H1 (cell line): Measurements from ENCODE around the gene ZNF532. TPM values are rescaled to one million over a fixed set of nuclear protein-coding genes. Genes with fewer than 3 reads are reported as not detected.

Experiments used
- CTCF ChIA-PET: fragments of 300-600 bp; sonication (Branson Sonifier 250); formaldehyde crosslinking; loops from one replicate; lab custom pipeline; 2021; ENCODE audit not compliant: partially characterized antibody; lab: Charles Lee
- POLR2A ChIA-PET: fragments of 300-600 bp; sonication (Branson Sonifier 250); formaldehyde crosslinking; loops from one replicate; lab custom pipeline; 2021; ENCODE audit warnings: inconsistent platforms; ENCODE audit not compliant: partially characterized antibody; lab: Charles Lee
- DNase-seq, 2 experiments: peaks; one replicate each; pipeline versions ENCODE4 v3.0.0 to v3.0.0-alpha.2; 2010 to 2022; ENCODE audit warnings: low spot score in 2 of 2, low read depth in 1 of 2, mixed read lengths in 1 of 2
- FAIRE-seq: peaks from 2 replicates; lab custom pipeline; 2011; peaks lifted over from hg19 to GRCh38; lab: Jason Lieb, UNC
- H2AFZ ChIP-seq: 2 replicates; pipeline ENCODE4 v1.8.1; 2012; ENCODE audit warnings: low read length, inconsistent platforms
- H2AK5ac ChIP-seq: 2 replicates; pipeline ENCODE4 v1.6.1; 2013; ENCODE audit warnings: low read depth, low read length
- H2BK120ac ChIP-seq: replicated peaks from 2 replicates; pipeline ENCODE3; 2013; ENCODE audit warnings: low read depth, low read length, inconsistent platforms
- H2BK12ac ChIP-seq: 2 replicates; pipeline ENCODE4 v1.6.1; 2013; ENCODE audit warnings: low read depth, low read length
- H2BK15ac ChIP-seq: 2 replicates; pipeline ENCODE4 v1.6.1; 2013; ENCODE audit warnings: low read length
- H2BK20ac ChIP-seq: 2 replicates; pipeline ENCODE4 v1.6.1; 2013; ENCODE audit warnings: low read length
- H2BK5ac ChIP-seq: 2 replicates; pipeline ENCODE4 v1.6.1; 2013; ENCODE audit warnings: low read depth, low read length
- H3K14ac ChIP-seq: 2 replicates; pipeline ENCODE4 v1.6.1; 2013; ENCODE audit warnings: inconsistent platforms; ENCODE audit not compliant: insufficient read length
- H3K18ac ChIP-seq: 2 replicates; pipeline ENCODE4 v1.6.1; 2013; ENCODE audit warnings: low read length; ENCODE audit errors: extremely low read depth
- H3K23ac ChIP-seq: 2 replicates; pipeline ENCODE4 v1.6.1; 2013; ENCODE audit warnings: inconsistent platforms; ENCODE audit not compliant: insufficient read length
- H3K23me2 ChIP-seq: 2 replicates; pipeline ENCODE4 v1.6.1; 2013; ENCODE audit warnings: low read depth, low read length
- H3K27ac ChIP-seq: 2 replicates; pipeline ENCODE4 v1.6.1; 2011; ENCODE audit warnings: low read depth, low read length, inconsistent platforms
- H3K27me3 ChIP-seq, 4 experiments: replicated peaks in 1 of 4; 1 replicate in 1 of 4; 2 replicates in 3 of 4; pipeline versions ENCODE4 v1.6.1 to v1.8.1; 2011 to 2013; ENCODE audit warnings: low read length in 3 of 4, mild to moderate bottlenecking in 3 of 4, inconsistent platforms in 2 of 4, mixed read lengths in 2 of 4, moderate library complexity in 1 of 4; ENCODE audit not compliant: control insufficient read depth in 3 of 4, insufficient read depth in 3 of 4; ENCODE audit errors: extremely low read depth in 1 of 4
- H3K36me3 ChIP-seq, 4 experiments: 2 replicates each; pipeline versions ENCODE4 v1.6.1 to v1.8.1; 2011 to 2013; ENCODE audit warnings: mild to moderate bottlenecking in 4 of 4, low read length in 3 of 4, moderate library complexity in 2 of 4, control low read depth in 1 of 4, inconsistent platforms in 1 of 4; ENCODE audit not compliant: insufficient read depth in 4 of 4, control insufficient read depth in 2 of 4
- H3K4ac ChIP-seq: replicated peaks from 2 replicates; pipeline ENCODE3; 2013; ENCODE audit warnings: low read length, low read depth, mixed read lengths, inconsistent platforms; ENCODE audit not compliant: insufficient read length
- H3K4me1 ChIP-seq, 4 experiments: replicated peaks in 1 of 4; 1 replicate in 1 of 4; 2 replicates in 3 of 4; pipeline versions ENCODE4 v1.6.1 to v1.8.1; 2011 to 2013; ENCODE audit warnings: low read length in 3 of 4, inconsistent platforms in 2 of 4, mixed read lengths in 1 of 4; ENCODE audit not compliant: insufficient read depth in 4 of 4, control insufficient read depth in 3 of 4
- H3K4me2 ChIP-seq, 2 experiments: 2 replicates each; pipeline versions ENCODE4 v1.6.1 to v1.8.1; 2011 to 2013; ENCODE audit warnings: low read depth in 2 of 2, low read length in 2 of 2, control low read depth in 1 of 2, inconsistent platforms in 1 of 2, mild to moderate bottlenecking in 1 of 2; ENCODE audit not compliant: insufficient read depth in 1 of 2
- H3K4me3 ChIP-seq, 4 experiments: fragments of 200-600, 300-600 bp in 1 of 4; sonication (generic), shearing (Covaris generic), sonication (Bioruptor Twin) in 1 of 4; 2 replicates each; pipeline versions ENCODE4 v1.5.1 to v1.8.1; 2011 to 2016; ENCODE audit warnings: low read length in 4 of 4, low read depth in 3 of 4, control low read depth in 2 of 4, inconsistent platforms in 2 of 4, mild to moderate bottlenecking in 2 of 4, mixed read lengths in 1 of 4, moderate library complexity in 1 of 4; ENCODE audit not compliant: insufficient read depth in 2 of 4; ENCODE audit errors: extremely low read depth in 1 of 4
- H3K56ac ChIP-seq: replicated peaks from 2 replicates; pipeline ENCODE3; 2013; ENCODE audit warnings: low read depth, mild to moderate bottlenecking, mixed read lengths, low read length, inconsistent platforms; ENCODE audit not compliant: insufficient read length
- H3K79me1 ChIP-seq: 2 replicates; pipeline ENCODE4 v1.6.1; 2013; ENCODE audit warnings: low read depth, low read length, control low read depth
- H3K79me2 ChIP-seq, 2 experiments: 2 replicates each; pipeline versions ENCODE4 v1.6.1 to v1.8.1; 2012 to 2013; ENCODE audit warnings: low read length in 2 of 2, mild to moderate bottlenecking in 2 of 2, inconsistent platforms in 1 of 2; ENCODE audit not compliant: insufficient read depth in 2 of 2, control insufficient read depth in 1 of 2
- H3K9ac ChIP-seq, 4 experiments: replicated peaks in 1 of 4; 1 replicate in 1 of 4; 2 replicates in 3 of 4; pipeline versions ENCODE4 v1.6.1 to v1.8.1; 2011 to 2013; ENCODE audit warnings: low read depth in 3 of 4, low read length in 3 of 4, control low read depth in 2 of 4, mild to moderate bottlenecking in 2 of 4, moderate library complexity in 2 of 4, inconsistent platforms in 1 of 4; ENCODE audit errors: extremely low read depth in 1 of 4
- H3K9me3 ChIP-seq, 2 experiments: 2 replicates each; pipeline versions ENCODE4 v1.6.1 to v1.8.1; 2012 to 2013; ENCODE audit warnings: mild to moderate bottlenecking in 2 of 2, moderate library complexity in 2 of 2, control low read depth in 1 of 2, inconsistent platforms in 1 of 2, low read depth in 1 of 2, low read length in 1 of 2, mixed read lengths in 1 of 2; ENCODE audit not compliant: insufficient read depth in 2 of 2
- H4K20me1 ChIP-seq, 2 experiments: replicated peaks in 1 of 2; 2 replicates each; pipeline versions ENCODE3 to v1.8.1; 2011 to 2013; ENCODE audit warnings: inconsistent platforms in 2 of 2, low read length in 2 of 2, mild to moderate bottlenecking in 1 of 2; ENCODE audit not compliant: insufficient read depth in 2 of 2, control insufficient read depth in 1 of 2
- H4K5ac ChIP-seq: 2 replicates; pipeline ENCODE4 v1.6.1; 2013; ENCODE audit warnings: low read length, low read depth, mixed read lengths, inconsistent platforms; ENCODE audit not compliant: insufficient read length
- H4K8ac ChIP-seq: 2 replicates; pipeline ENCODE4 v1.8.0; 2013; ENCODE audit warnings: mild to moderate bottlenecking, moderate library complexity, low read length, inconsistent platforms; ENCODE audit not compliant: insufficient read depth; ENCODE audit errors: extremely low read depth
- H4K91ac ChIP-seq: replicated peaks from 2 replicates; pipeline ENCODE3; 2013; ENCODE audit warnings: low read length, mixed read lengths, inconsistent platforms; ENCODE audit not compliant: insufficient read length
- CEBPB ChIP-seq: IDR thresholded peaks from 2 replicates; pipeline ENCODE4 v1.6.1; 2012; ENCODE audit warnings: low read depth, low read length
- CHD2 ChIP-seq: IDR thresholded peaks from 2 replicates; pipeline ENCODE4 v1.6.1; 2012; ENCODE audit warnings: low read length, improper control_type of control experiment
- WGBS, 2 experiments: shearing (Covaris generic) in 1 of 2; methylation state at CpG; one replicate each; pipeline versions ENCODE4 v1.1.6 to v1.1.7; 2013 to 2015; ENCODE audit warnings: low lambda C conversion rate in 2 of 2, mixed read lengths in 2 of 2, inconsistent platforms in 1 of 2, low coverage in 1 of 2, missing lambda C conversion rate in 1 of 2; ENCODE audit not compliant: insufficient replicate concordance in 2 of 2, insufficient coverage in 1 of 2, insufficient read length in 1 of 2; ENCODE audit errors: extremely low coverage in 1 of 2, missing lambda C conversion rate in 1 of 2; 5-methylcytosine and 5-hydroxymethylcytosine counted together
- polyA plus RNA-seq, 7 experiments: library from polyadenylated mRNA; depleted of rRNA in 3 of 7; stranded (reverse) in 5 of 7; unstranded in 2 of 7; fragments of >200 nt in 5 of 7; fragments of 200-250 nt in 2 of 7; gene quantifications; 1 replicate in 5 of 7; 2 replicates in 1 of 7; 4 replicates in 1 of 7; pipeline versions ENCODE4 v1.2.1 to v1.2.3, GENCODE V29; 2011 to 2013; ENCODE audit warnings: missing spikeins in 2 of 7, mixed read lengths in 2 of 7
- total RNA-seq: library from RNA; stranded (reverse); fragmentation: NEBNext Ultra II Directional; extraction: Animal tissue kit (Norgen Biotek cat#: 25700); gene quantifications from 2 replicates; pipeline ENCODE4 v1.2.1, GENCODE V29; 2021

The ZNF532 gene
- total and polyA plus RNA-seq, 2 of the 8 experiments (the other 6 are each of a cell fraction or from before 2014, with no cell fraction given), result 143 to 240 TPM

- Histone ChIP-seq H2BK15ac (no peak overlapping the region), H2BK20ac (no peak overlapping the region), H2BK12ac (no peak overlapping the region), H2BK120ac (no peak overlapping the region), H3K79me2 (peaks cover 28 to 100% of the 10 kb centered on the region in 2 experiments), H2AFZ (no peak overlapping the region), H3K4me2 (peak overlapping the region; percentile 42 to 47; a peak in 3 of 4 replicates), H4K8ac (no peak overlapping the region), H4K91ac (no peak overlapping the region), H3K4me1 (peaks cover 10 to 21% (median 15%) of the 10 kb centered on the region in 4 experiments), H3K23me2 (no peaks in the 10 kb centered on the region), H2BK5ac (no peak overlapping the region), H3K18ac (no peak overlapping the region), H3K23ac (no peak overlapping the region)
- FAIRE-seq (peak; percentile 39), DNase-seq (no peak)
- TF ChIP-seq CHD2 (no peak), CEBPB (0 out of 2 replicates have a peak, but pooled peaks have one; percentile 12)
- TF ChIP-seq, all 59 proteins: peak for 1
- WGBS, 2 experiments, result 36% methylated on average over 5 of the region's 5 CpGs; no CpG with 5 or more reads in 1 of the 2 experiments
- no peak overlapping the region for H2AK5ac ChIP-seq
- no peak overlapping the region for H3K56ac ChIP-seq
- CTCF ChIA-PET, result interaction anchor here (0.6 kb wide), 2 partner anchors 22 to 117 kb away, joined by 3 read pairs; no protein-coding TSS in a partner anchor
- no peaks in the 10 kb centered on the region for H3K9me3 ChIP-seq
- peaks cover 19% of the 10 kb centered on the region for H3K79me1 ChIP-seq
- H3K36me3 ChIP-seq, result peaks cover 4 to 29% (median 18%) of the 10 kb centered on the region in 4 experiments; a peak in 7 of 8 replicates
- 0 out of 8 replicates have a peak overlapping the region, but pooled peaks of 1 of the 4 experiments have one; percentile 8 for H3K4me3 ChIP-seq
- H4K5ac ChIP-seq, result no peak overlapping the region
- POLR2A ChIA-PET, result interaction anchor here (0.9 to 1.1 kb wide), 2 partner anchors 17 to 51 kb away, joined by 3 read pairs; no protein-coding TSS in a partner anchor
- no peak overlapping the region for H3K14ac ChIP-seq
- H3K27ac ChIP-seq, result no peak overlapping the region
- H3K4ac ChIP-seq, result no peak overlapping the region
- peaks cover 17 to 19% of the 10 kb centered on the region in 2 experiments for H4K20me1 ChIP-seq
- no peaks in the 10 kb centered on the region for H3K27me3 ChIP-seq
- no peak overlapping the region for H3K9ac ChIP-seq
These were observed 63.0 kb downstream of the ZNF532 start for GRCh38 chr18:58927659-58928058.
